GM21723 (cell line): ENCODE data around the gene KSR1.

Experiments
- ATAC-seq: cut with Tn5 transposase; IDR thresholded peaks from one replicate; pipeline ENCODE4 v1.9.1; 2021; ENCODE audit warnings: mild to moderate bottlenecking, moderate library complexity; ENCODE audit not compliant: unreplicated experiment

Gene KSR1

GRCh38 chr17:27603421-27603770 lies 147.1 kb downstream of the KSR1 start:
- no peak for ATAC-seq

DNA sequence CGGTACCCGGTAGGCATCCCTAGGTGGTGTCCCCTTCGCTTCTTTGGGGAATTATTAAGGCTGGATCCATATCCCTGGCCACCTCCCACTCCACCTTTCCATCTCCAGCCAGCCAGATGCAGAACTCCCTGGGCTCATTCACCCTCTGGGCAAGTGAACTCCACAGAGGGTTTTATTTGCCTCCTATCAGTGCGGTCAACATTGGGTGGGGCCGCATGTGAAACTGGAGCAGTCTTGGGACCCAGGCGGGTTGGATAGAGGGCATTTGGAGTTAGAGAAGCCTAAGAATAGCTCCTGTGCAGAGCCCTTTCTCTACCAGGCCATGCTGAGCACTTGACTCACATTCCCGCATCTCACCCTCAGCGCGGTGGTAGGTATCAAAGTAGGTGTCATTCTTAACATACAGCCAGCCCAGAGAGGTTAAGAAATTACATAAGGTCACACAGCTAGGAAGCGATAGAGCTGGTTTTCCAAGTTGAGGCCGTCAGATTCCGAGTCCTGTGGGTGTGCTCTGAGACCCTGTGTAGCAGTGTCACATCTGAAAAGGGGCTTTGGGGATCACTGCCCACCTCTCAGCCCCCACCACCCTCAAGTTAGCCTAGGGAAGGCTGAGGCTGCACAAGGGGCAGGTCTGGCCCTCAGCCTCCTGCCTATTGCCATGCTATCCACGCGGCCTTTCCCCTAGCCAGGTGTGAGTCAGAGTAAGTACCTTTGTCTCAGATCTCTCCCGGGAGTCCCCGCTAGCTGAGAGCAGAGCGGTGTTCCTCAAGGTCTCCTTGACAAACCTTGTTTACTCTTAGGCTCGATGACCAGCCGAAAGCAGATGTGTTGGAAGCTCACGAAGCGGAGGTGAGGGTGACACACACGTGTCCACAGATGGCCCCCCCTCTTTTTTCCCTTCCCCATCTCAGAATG lies 147.9 kb downstream of the KSR1 start:
- ATAC-seq, result no peak

- ATAC-seq, result no peak
Measured at GRCh38 chr17:27605409-27605808, 149.2 kb downstream of the KSR1 start.

GRCh38 chr17:27607521-27608091 lies 151.4 kb downstream of the KSR1 start:
- no peak for ATAC-seq

DNA sequence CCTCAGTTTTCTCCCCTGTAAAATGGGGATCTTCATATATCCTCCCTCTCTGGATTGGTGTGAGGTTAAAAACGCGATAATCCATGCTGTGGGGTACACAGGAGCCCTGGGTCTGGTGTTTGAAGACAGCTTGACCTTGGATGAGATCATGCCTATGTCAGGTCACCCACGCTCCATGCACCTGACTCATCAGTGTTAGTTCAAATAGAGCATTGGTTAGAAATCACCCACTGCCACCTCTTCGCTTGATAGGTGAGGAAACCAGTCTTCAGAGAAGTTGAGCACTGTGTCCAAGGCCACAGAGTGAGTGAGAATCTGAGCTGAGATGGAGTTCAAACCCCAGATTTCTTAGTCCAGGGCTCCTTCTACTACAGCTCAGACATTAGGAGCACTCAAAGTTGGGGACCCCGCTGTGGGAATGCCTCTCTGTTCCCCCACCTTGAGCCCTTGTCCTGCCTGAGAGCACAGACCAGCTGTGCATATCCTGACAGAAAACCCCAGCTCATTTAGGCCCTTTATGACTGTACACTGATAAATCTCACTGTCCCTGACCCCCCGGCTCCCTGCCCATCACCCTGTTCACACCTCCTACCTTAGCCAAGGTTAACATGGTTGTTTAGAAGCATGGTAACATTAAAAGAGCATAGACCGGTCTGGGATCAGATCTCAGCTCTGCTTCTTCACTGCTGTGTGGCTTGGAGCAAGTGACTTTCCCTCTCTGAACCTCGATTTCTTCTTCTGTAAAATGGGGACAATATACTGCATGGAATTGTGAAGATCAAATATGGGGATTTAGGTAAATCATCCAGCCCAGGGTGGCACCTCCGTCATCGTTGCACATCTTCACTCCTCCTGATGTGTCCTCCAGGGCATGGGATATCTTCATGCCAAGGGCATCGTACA lies 152.3 kb downstream of the KSR1 start:
- ATAC-seq, result no peak

DNA sequence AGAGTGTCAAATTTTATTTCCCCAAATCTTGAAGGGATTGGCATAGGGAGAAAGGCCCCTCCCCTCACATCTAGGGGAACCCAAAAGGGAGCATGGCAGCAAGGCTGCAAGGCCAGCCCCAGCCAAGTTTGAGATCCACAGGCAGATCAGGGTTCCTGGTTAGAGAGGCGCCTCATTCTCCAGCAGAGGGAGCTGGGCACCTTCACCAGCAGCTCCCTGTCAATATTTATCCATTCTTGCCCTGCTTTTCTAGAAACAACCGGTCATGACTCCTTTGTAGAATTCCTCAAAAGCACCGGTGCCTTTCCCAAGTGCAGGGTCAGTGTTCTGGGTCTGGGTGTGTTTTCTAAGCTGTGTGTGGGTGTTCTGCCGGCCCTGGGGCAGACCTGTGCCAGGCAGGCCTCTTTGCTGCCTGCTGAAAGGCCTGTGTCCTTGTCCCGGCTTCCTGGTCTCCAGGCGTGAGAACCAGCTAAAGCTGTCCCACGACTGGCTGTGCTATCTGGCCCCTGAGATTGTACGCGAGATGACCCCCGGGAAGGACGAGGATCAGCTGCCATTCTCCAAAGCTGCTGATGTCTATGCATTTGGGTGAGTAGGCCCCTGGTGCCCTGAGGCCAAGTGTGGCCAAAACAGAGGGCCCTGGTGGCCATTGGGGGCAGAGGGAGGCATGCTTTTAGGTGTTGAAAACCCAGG lies 153.5 kb downstream of the KSR1 start:
- no peak for ATAC-seq

- ATAC-seq, result no peak
Measured at GRCh38 chr17:27610304-27610677, 154.0 kb downstream of the KSR1 start.

- no peak for ATAC-seq
Measured at GRCh38 chr17:27612160-27612770, 156.0 kb downstream of the KSR1 start.

GRCh38 chr17:27613433-27613832 lies 157.2 kb downstream of the KSR1 start:
- ATAC-seq, result no peak

DNA sequence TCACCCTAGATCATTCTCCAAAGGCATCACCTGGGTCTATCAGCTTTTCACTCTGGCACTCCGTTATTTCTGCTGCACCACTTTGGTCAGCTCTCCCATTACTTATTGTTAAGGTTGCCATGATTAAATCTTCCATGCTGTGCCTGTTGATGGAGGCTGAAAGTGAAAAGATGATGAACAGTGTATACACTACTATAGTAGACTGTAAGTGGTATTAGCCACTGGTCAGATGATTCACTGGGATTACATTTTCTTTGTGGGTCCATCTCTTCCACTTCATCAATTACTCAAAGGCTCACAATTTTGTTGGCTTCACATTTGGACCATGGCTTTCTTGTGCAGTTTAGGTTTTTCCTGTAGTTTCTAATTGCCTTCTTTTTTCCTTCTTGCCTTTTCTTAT lies 158.9 kb downstream of the KSR1 start:
- ATAC-seq, result no peak

- no peak for ATAC-seq
Measured at GRCh38 chr17:27616414-27616813, 160.2 kb downstream of the KSR1 start.

DNA sequence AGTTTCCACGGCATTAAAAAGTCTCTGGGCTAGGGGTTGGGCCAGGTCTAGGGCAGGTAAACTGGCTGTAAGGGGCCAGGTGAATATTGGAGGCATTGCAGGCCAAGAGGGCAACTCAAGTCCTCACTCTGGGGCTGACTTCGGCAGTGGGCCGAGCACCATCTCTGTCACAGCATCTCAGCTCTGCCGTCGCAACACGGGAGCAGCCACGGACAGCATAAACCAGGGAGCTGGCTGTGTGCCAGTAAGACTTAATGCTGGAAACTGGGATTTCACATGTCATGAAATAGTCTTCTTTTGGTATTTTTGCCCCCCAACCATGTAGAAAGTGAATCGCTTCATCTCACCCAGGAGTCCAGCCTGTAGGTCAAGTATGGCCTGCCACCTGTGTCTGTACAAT lies 162.2 kb downstream of the KSR1 start:
- no peak for ATAC-seq

- no peak for ATAC-seq
Measured at GRCh38 chr17:27620721-27621120, 164.5 kb downstream of the KSR1 start.

- ATAC-seq, result no peak
Measured at GRCh38 chr17:27621536-27621935, 165.3 kb downstream of the KSR1 start.

DNA sequence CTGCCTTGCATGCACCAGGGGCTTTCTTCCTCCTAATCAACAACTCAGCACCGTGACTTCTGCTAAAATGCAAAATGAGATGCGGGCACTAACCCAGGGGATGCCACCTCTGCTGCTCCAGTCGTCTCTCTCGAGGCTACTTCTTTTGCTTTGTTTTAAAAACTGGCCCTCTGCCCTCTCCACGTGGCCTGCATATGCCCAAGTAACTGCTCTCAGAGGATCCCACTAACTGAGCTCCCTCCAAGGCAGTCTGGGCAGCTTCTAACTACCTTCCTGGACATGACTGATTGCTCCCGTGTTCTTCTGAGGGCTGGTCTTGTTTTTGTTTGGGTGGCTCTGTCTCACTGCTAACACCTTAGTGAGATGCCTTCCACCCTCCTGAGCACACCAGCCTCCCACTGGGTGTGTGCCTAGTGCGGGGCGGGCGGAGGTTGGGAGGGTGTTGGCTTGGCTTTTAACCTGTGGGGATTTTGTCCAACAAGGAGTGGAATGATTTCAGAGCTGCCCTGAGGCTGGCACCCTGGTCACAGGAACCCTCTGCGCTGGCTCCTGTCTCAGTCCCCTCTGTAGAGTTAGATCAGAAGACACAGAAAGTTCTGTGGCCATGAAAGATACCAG lies 165.8 kb downstream of the KSR1 start:
- ATAC-seq, result no peak

GRCh38 chr17:27622986-27623385 lies 166.7 kb downstream of the KSR1 start:
- ATAC-seq, result no peak

- no peak for ATAC-seq
Measured at GRCh38 chr17:27623614-27624013, 167.4 kb downstream of the KSR1 start.

- ATAC-seq, result no peak
Measured at GRCh38 chr17:27624539-27624938, 168.3 kb downstream of the KSR1 start.

- no peak for ATAC-seq
Measured at GRCh38 chr17:27625856-27626255, 169.6 kb downstream of the KSR1 start.

- ATAC-seq, result no peak
Measured at GRCh38 chr17:27627514-27627913, 171.3 kb downstream of the KSR1 start.
